Vagina (tissue), 2 donors: ENCODE data around the gene TRMT112.

Experiments
- POLR2A ChIP-seq, 2 donors: fragments of 450-650 bp; IDR thresholded peaks; one replicate each; pipeline ENCODE4 v1.6.1; 2017; ENCODE audit warnings: antibody characterized with exemption in 2 of 2, mild to moderate bottlenecking in 2 of 2, moderate library complexity in 2 of 2
- TF ChIP-seq, protein P1 (sequence below), 3 experiments: fragments of 450-650 bp in 2 of 3; fragments of 200-600 bp in 1 of 3; sonication (generic) in 1 of 3; IDR thresholded peaks; one replicate each; pipeline ENCODE4 v1.5.1; 2017 to 2019; ENCODE audit warnings: antibody characterized with exemption in 3 of 3, mild to moderate bottlenecking in 2 of 3, moderate library complexity in 2 of 3

DNA sequence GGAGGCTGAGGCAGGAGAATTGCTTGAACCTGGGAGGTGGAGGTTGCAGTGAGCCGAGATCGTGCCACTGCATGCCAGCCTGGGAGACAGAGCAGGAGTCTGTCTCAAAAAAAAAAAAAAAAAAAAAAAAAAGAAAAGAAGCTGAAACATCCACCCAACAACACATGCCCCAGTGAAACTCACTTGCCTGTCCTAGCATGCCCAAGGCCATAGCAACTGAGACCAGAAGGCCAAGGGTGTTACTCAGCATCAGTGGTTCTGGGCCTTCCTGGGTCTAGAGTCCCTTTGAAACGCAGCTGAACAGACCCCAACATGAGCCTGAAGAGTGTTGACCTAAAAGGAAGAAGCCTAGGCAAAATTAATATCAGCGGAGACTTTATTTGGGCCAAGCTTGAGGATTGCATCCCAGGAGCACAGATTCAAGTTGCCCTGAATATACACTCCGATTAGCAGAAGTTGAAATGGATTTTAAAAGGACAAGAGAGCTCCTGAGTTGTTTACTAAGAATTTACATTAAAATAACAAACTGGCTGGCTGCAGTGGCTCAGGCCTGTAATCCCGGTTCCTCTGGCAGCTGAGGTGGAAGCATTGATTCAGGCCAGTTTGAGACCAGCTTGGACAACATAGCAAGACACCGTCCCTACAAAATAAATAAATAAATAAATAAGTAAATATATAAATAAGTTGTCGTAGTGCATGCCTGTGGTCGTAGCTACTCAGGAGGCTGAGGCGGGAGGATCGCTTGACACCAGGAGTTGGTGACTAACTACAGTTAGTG lies 7.5 kb upstream of the TRMT112 start:
- no peak for TF ChIP-seq POLR2A (IDR thresholded peaks at IDR 0.05)
- TF ChIP-seq, protein P1, sequence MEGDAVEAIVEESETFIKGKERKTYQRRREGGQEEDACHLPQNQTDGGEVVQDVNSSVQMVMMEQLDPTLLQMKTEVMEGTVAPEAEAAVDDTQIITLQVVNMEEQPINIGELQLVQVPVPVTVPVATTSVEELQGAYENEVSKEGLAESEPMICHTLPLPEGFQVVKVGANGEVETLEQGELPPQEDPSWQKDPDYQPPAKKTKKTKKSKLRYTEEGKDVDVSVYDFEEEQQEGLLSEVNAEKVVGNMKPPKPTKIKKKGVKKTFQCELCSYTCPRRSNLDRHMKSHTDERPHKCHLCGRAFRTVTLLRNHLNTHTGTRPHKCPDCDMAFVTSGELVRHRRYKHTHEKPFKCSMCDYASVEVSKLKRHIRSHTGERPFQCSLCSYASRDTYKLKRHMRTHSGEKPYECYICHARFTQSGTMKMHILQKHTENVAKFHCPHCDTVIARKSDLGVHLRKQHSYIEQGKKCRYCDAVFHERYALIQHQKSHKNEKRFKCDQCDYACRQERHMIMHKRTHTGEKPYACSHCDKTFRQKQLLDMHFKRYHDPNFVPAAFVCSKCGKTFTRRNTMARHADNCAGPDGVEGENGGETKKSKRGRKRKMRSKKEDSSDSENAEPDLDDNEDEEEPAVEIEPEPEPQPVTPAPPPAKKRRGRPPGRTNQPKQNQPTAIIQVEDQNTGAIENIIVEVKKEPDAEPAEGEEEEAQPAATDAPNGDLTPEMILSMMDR (IDR thresholded peaks at IDR 0.05), result no peak
